KBM-7 (cell line): ENCODE results near the gene PHLDA3.
A peak's percentile ranks its signal among the peaks of the same experiment; 100 is the strongest.
"Not testable (repeated sequence)": the region's sequence is repeated elsewhere in the genome, so short reads cannot be mapped to it uniquely, and the experiment has no call there.

Source experiments
- DNase-seq: peaks from one replicate; pipeline ENCODE4 v3.0.0-alpha.2; 2015
- in situ Hi-C: fragments of 300-500 bp; cut with MboI; formaldehyde crosslinking; loops from 2 replicates; pipeline ENCODE4 v1.14.3; 2020; ENCODE audit warnings: low sequenced_read_pairs, low pct_unique_long_range_greater_than_20kb, mixed read lengths

The PHLDA3 gene

GRCh38 chr1:201490708-201491131 is 21.7 kb upstream of the PHLDA3 start:
- in situ Hi-C loops, result no loop called here
- no peak for DNase-seq

- in situ Hi-C loops, result no loop called here
Observed at GRCh38 chr1:201489643-201490261, 20.8 kb upstream of the PHLDA3 start.

GRCh38 chr1:201488830-201489589 is 20.0 kb upstream of the PHLDA3 start:
- in situ Hi-C loops, result no loop called here
- no peak for DNase-seq

More at GRCh38 chr1:201489643-201490261, 20.8 kb upstream of the PHLDA3 start:
- peak; percentile 63 for DNase-seq

GRCh38 chr1:201487742-201488141 is 18.8 kb upstream of the PHLDA3 start:
- no peak for DNase-seq
- in situ Hi-C loops, result no loop called here

GRCh38 chr1:201486187-201486586 is 17.2 kb upstream of the PHLDA3 start:
- in situ Hi-C loops, result no loop called here
- no peak for DNase-seq

GRCh38 chr1:201485184-201485774 is 16.3 kb upstream of the PHLDA3 start:
- DNase-seq, result no peak
- in situ Hi-C loops, result no loop called here

- in situ Hi-C loops, result no loop called here
Observed at GRCh38 chr1:201483373-201483949, 14.5 kb upstream of the PHLDA3 start.

GRCh38 chr1:201482755-201483154 is 13.8 kb upstream of the PHLDA3 start:
- DNase-seq, result no peak
- in situ Hi-C loops, result no loop called here

More at GRCh38 chr1:201483373-201483949, 14.5 kb upstream of the PHLDA3 start:
- no peak for DNase-seq

GRCh38 chr1:201481761-201482493 is 12.9 kb upstream of the PHLDA3 start:
- in situ Hi-C loops, result no loop called here
- peak; percentile 87 for DNase-seq

- DNase-seq, result no peak
- in situ Hi-C loops, result no loop called here
Observed at GRCh38 chr1:201481004-201481380, 12.0 kb upstream of the PHLDA3 start.

- DNase-seq, result peak; percentile 84
- in situ Hi-C loops, result no loop called here
Observed at GRCh38 chr1:201480231-201481003, 11.4 kb upstream of the PHLDA3 start.

- DNase-seq, result no peak
- in situ Hi-C loops, result no loop called here
Observed at GRCh38 chr1:201479201-201479730, 10.3 kb upstream of the PHLDA3 start.

- in situ Hi-C loops, result not testable (repeated sequence)
Observed at GRCh38 chr1:201478666-201479065, 9.7 kb upstream of the PHLDA3 start.

GRCh38 chr1:201476670-201477344 is 7.8 kb upstream of the PHLDA3 start:
- no peak for DNase-seq
- in situ Hi-C loops, result no loop called here

More at GRCh38 chr1:201478666-201479065, 9.7 kb upstream of the PHLDA3 start:
- DNase-seq, result not testable (repeated sequence)

GRCh38 chr1:201475915-201476669 is 7.1 kb upstream of the PHLDA3 start:
- no peak for DNase-seq
- in situ Hi-C loops, result no loop called here

- in situ Hi-C loops, result no loop called here
- no peak for DNase-seq
Observed at GRCh38 chr1:201475130-201475529, 6.1 kb upstream of the PHLDA3 start.

GRCh38 chr1:201473296-201473695 is 4.3 kb upstream of the PHLDA3 start:
- in situ Hi-C loops, result no loop called here
- DNase-seq, result no peak
